Keratinocyte (primary cell): ENCODE results near the gene SCRT2. TPM values are rescaled to one million over a fixed set of nuclear protein-coding genes. Genes with fewer than 3 reads are reported as not detected.

Experiments used
- DNase-seq: peaks from one replicate; pipeline ENCODE4 v3.0.0-alpha.2; 2011; ENCODE audit warnings: low read depth, missing footprints, low spot score
- FAIRE-seq: peaks from 2 replicates; lab custom pipeline; 2011; peaks lifted over from hg19 to GRCh38; lab: Jason Lieb, UNC
- H2AFZ ChIP-seq: 2 replicates; pipeline ENCODE4 v1.6.0; 2012; ENCODE audit warnings: low read length, control low read depth, inconsistent platforms; ENCODE audit not compliant: control insufficient read depth
- H3K27ac ChIP-seq: 2 replicates; pipeline ENCODE4 v1.5.1; 2011; ENCODE audit warnings: low read length; ENCODE audit not compliant: control insufficient read depth, insufficient read depth
- H3K27me3 ChIP-seq: 3 replicates; pipeline ENCODE4 v1.6.0; 2011; ENCODE audit warnings: low read length; ENCODE audit not compliant: control insufficient read depth, insufficient read depth; ENCODE audit errors: extremely low read depth
- H3K36me3 ChIP-seq, 2 experiments: 2 replicates in 1 of 2; 3 replicates in 1 of 2; pipeline ENCODE4 v1.5.1; 2011; ENCODE audit warnings: low read length in 2 of 2, mild to moderate bottlenecking in 1 of 2; ENCODE audit not compliant: control insufficient read depth in 2 of 2, insufficient read depth in 2 of 2; ENCODE audit errors: extremely low read depth in 1 of 2
- H3K4me1 ChIP-seq: 3 replicates; pipeline ENCODE4 v1.5.1; 2011; ENCODE audit warnings: low read length; ENCODE audit not compliant: control insufficient read depth, insufficient read depth; ENCODE audit errors: extremely low read depth
- H3K4me2 ChIP-seq: 3 replicates; pipeline ENCODE4 v1.6.0; 2011; ENCODE audit warnings: low read depth, low read length; ENCODE audit not compliant: control insufficient read depth, insufficient read depth; ENCODE audit errors: extremely low read depth
- H3K4me3 ChIP-seq, 3 experiments: fragments of 200-600 bp in 1 of 3; sonication (generic) in 1 of 3; 2 replicates in 2 of 3; 3 replicates in 1 of 3; pipeline ENCODE4 v1.5.1; 2011 to 2016; ENCODE audit warnings: low read length in 3 of 3, mild to moderate bottlenecking in 3 of 3, control low read depth in 2 of 3, inconsistent platforms in 1 of 3, low read depth in 1 of 3, mixed read lengths in 1 of 3, mixed run types in 1 of 3, moderate library complexity in 1 of 3; ENCODE audit not compliant: control insufficient read depth in 2 of 3, insufficient read depth in 2 of 3; ENCODE audit errors: extremely low read depth in 1 of 3
- H3K79me2 ChIP-seq: 2 replicates; pipeline ENCODE4 v1.6.0; 2012; ENCODE audit warnings: low read length; ENCODE audit not compliant: control insufficient read depth, insufficient read depth
- H3K9ac ChIP-seq: 3 replicates; pipeline ENCODE4 v1.6.0; 2011; ENCODE audit warnings: low read length; ENCODE audit not compliant: control insufficient read depth, insufficient read depth; ENCODE audit errors: extremely low read depth
- H3K9me1 ChIP-seq: 3 replicates; pipeline ENCODE4 v1.6.0; 2011; ENCODE audit warnings: low read length; ENCODE audit not compliant: control insufficient read depth, insufficient read depth; ENCODE audit errors: extremely low read depth
- H3K9me3 ChIP-seq: 2 replicates; pipeline ENCODE4 v1.5.1; 2012; ENCODE audit warnings: low read depth, low read length; ENCODE audit not compliant: control insufficient read depth
- H4K20me1 ChIP-seq: 3 replicates; pipeline ENCODE4 v1.6.0; 2011; ENCODE audit warnings: low read length; ENCODE audit not compliant: control insufficient read depth, insufficient read depth; ENCODE audit errors: extremely low read depth
- EZH2 ChIP-seq: IDR thresholded peaks from one replicate; pipeline ENCODE4 v1.6.1; 2012; ENCODE audit warnings: inconsistent platforms, mild to moderate bottlenecking, low read length, moderate library complexity
- dilution Hi-C: fragments of 300-500 bp; cut with MboI; formaldehyde crosslinking; loops from one replicate; pipeline ENCODE4 v1.7.0; 2020; ENCODE audit warnings: low sequenced_read_pairs; ENCODE audit not compliant: extremely low pct_ligation_motif_present
- polyA plus RNA-seq, 5 experiments: library from polyadenylated mRNA; depleted of rRNA in 3 of 5; stranded (reverse) in 3 of 5; stranded (forward) in 1 of 5; unstranded in 1 of 5; fragments of >200 nt; gene quantifications; 1 replicate in 1 of 5; 2 replicates in 3 of 5; 3 replicates in 1 of 5; pipeline versions ENCODE4 v1.2.1 to v1.2.3, GENCODE V29; 2011 to 2012; ENCODE audit warnings: missing spikeins in 2 of 5, low read depth in 1 of 5, low replicate concordance in 1 of 5
- TF ChIP-seq, protein P1 (sequence below), 3 experiments: IDR thresholded peaks in 1 of 3; conservative IDR thresholded peaks in 1 of 3; optimal IDR thresholded peaks in 1 of 3; 2 replicates in 2 of 3; 3 replicates in 1 of 3; pipeline versions ENCODE3 to v1.5.1; 2011; ENCODE audit warnings: low read length in 3 of 3, mild to moderate bottlenecking in 3 of 3, moderate library complexity in 2 of 3, control low read depth in 1 of 3, inconsistent platforms in 1 of 3; ENCODE audit not compliant: insufficient read depth in 2 of 3; ENCODE audit errors: extremely low read depth in 1 of 3

Gene SCRT2
- polyA plus RNA-seq, 1 donor (not counting 4 experiments of a cell fraction or from before 2014, with no cell fraction given), result not detected

- Histone ChIP-seq H3K27ac (no peak overlapping the region), H4K20me1 (peaks cover 2% of the 10 kb centered on the region), H3K4me3 (no peak overlapping the region), H3K27me3 (peaks cover 52% of the 10 kb centered on the region), H3K4me1 (peaks cover 21% of the 10 kb centered on the region), H3K79me2 (no peaks in the 10 kb centered on the region), H2AFZ (no peak overlapping the region), H3K9me1 (no peaks in the 10 kb centered on the region), H3K4me2 (no peak overlapping the region), H3K9me3 (no peaks in the 10 kb centered on the region), H3K36me3 (no peaks in the 10 kb centered on the region), H3K9ac (no peak overlapping the region)
- DNase-seq, result no peak
- dilution Hi-C loops, result no loop called here
- peak; percentile 79 for TF ChIP-seq EZH2
- TF ChIP-seq, protein P1, sequence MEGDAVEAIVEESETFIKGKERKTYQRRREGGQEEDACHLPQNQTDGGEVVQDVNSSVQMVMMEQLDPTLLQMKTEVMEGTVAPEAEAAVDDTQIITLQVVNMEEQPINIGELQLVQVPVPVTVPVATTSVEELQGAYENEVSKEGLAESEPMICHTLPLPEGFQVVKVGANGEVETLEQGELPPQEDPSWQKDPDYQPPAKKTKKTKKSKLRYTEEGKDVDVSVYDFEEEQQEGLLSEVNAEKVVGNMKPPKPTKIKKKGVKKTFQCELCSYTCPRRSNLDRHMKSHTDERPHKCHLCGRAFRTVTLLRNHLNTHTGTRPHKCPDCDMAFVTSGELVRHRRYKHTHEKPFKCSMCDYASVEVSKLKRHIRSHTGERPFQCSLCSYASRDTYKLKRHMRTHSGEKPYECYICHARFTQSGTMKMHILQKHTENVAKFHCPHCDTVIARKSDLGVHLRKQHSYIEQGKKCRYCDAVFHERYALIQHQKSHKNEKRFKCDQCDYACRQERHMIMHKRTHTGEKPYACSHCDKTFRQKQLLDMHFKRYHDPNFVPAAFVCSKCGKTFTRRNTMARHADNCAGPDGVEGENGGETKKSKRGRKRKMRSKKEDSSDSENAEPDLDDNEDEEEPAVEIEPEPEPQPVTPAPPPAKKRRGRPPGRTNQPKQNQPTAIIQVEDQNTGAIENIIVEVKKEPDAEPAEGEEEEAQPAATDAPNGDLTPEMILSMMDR (optimal IDR thresholded peaks at IDR 0.05 in 1 of 3, IDR thresholded peaks at IDR 0.05 in 1 of 3, conservative IDR thresholded peaks at IDR 0.05 in 1 of 3; ENCODE audit: extremely low read depth in 1 of 3, insufficient read depth in 2 of 3, low read length in 3 of 3), result no peak
- no peak for FAIRE-seq
Observed at GRCh38 chr20:664576-664975, 11.0 kb downstream of the SCRT2 start.

GRCh38 chr20:664151-664550 is 11.5 kb downstream of the SCRT2 start:
- dilution Hi-C loops, result no loop called here
- TF ChIP-seq, protein P1 (optimal IDR thresholded peaks at IDR 0.05 in 1 of 3, IDR thresholded peaks at IDR 0.05 in 1 of 3, conservative IDR thresholded peaks at IDR 0.05 in 1 of 3; ENCODE audit: extremely low read depth in 1 of 3, insufficient read depth in 2 of 3, low read length in 3 of 3), result no peak
- TF ChIP-seq EZH2, result no peak
- Histone ChIP-seq H3K9me1 (no peaks in the 10 kb centered on the region), H3K27ac (no peak overlapping the region), H3K36me3 (no peaks in the 10 kb centered on the region), H3K79me2 (no peaks in the 10 kb centered on the region), H3K27me3 (peaks cover 48% of the 10 kb centered on the region), H4K20me1 (peaks cover 2% of the 10 kb centered on the region), H2AFZ (no peak overlapping the region), H3K9ac (no peak overlapping the region), H3K4me1 (peaks cover 21% of the 10 kb centered on the region), H3K9me3 (no peaks in the 10 kb centered on the region), H3K4me2 (no peak overlapping the region), H3K4me3 (no peak overlapping the region)
- FAIRE-seq, result no peak
- no peak for DNase-seq
